ENCODE measurements around the gene MYH15.

The MYH15 gene

GRCh38 chr3:108414007-108414406, 96.4 kb downstream of the MYH15 start:
- DNase-seq (ENCODE audit: low spot score) = no peak

- DNase-seq (ENCODE audit: low spot score) = no peak
Measured at GRCh38 chr3:108412121-108412750, 98.2 kb downstream of the MYH15 start.

GRCh38 chr3:108410531-108410984, 99.8 kb downstream of the MYH15 start:
- DNase-seq (ENCODE audit: low spot score) = no peak

GRCh38 chr3:108409800-108410178, 100.6 kb downstream of the MYH15 start:
- DNase-seq (ENCODE audit: low spot score) = no peak

- DNase-seq (ENCODE audit: low spot score) = no peak
Measured at GRCh38 chr3:108408883-108409799, 101.3 kb downstream of the MYH15 start.

GRCh38 chr3:108407886-108408285, 102.5 kb downstream of the MYH15 start:
- no peak for DNase-seq (ENCODE audit: low spot score)

GRCh38 chr3:108406661-108407206, 103.7 kb downstream of the MYH15 start:
- DNase-seq (ENCODE audit: low spot score) = no peak

- DNase-seq (ENCODE audit: low spot score) = no peak
Measured at GRCh38 chr3:108406063-108406660, 104.2 kb downstream of the MYH15 start.

- DNase-seq (ENCODE audit: low spot score) = no peak
Measured at GRCh38 chr3:108404368-108404767, 106.0 kb downstream of the MYH15 start.

GRCh38 chr3:108403686-108404345, 106.6 kb downstream of the MYH15 start:
- DNase-seq (ENCODE audit: low spot score) = no peak

- DNase-seq (ENCODE audit: low spot score) = no peak
Measured at GRCh38 chr3:108403198-108403597, 107.2 kb downstream of the MYH15 start.

- no peak for DNase-seq (ENCODE audit: low spot score)
Measured at GRCh38 chr3:108401836-108402235, 108.6 kb downstream of the MYH15 start.

- no peak for DNase-seq (ENCODE audit: low spot score)
Measured at GRCh38 chr3:108398510-108398909, 111.9 kb downstream of the MYH15 start.

GRCh38 chr3:108396336-108396735, 114.1 kb downstream of the MYH15 start:
- DNase-seq (ENCODE audit: low spot score) = no peak

GRCh38 chr3:108394563-108394962, 115.8 kb downstream of the MYH15 start:
- DNase-seq (ENCODE audit: low spot score) = no peak

GRCh38 chr3:108394016-108394415, 116.4 kb downstream of the MYH15 start:
- DNase-seq (ENCODE audit: low spot score) = no peak

- DNase-seq (ENCODE audit: low spot score) = no peak
Measured at GRCh38 chr3:108393128-108393900, 117.1 kb downstream of the MYH15 start.

- DNase-seq (ENCODE audit: low spot score) = no peak
Measured at GRCh38 chr3:108391917-108392593, 118.3 kb downstream of the MYH15 start.

GRCh38 chr3:108389372-108389771, 121.0 kb downstream of the MYH15 start:
- DNase-seq (ENCODE audit: low spot score) = no peak
